K562 (cell line): ENCODE results near the gene KBTBD4. TPM values are rescaled to one million over a fixed set of nuclear protein-coding genes. Genes with fewer than 3 reads are reported as not detected.
A peak's percentile ranks its signal among the peaks of the same experiment; 100 is the strongest.

Experiments
- ATAC-seq: fragments of 200-7000 bp; cut with Tn5 transposase; 3 replicates; pipeline ENCODE4 v1.9.1; 2020; ENCODE audit warnings: moderate library complexity
- BruUV-seq: library from RNA; stranded (reverse); fragments of 400-500 nt; replicated peaks from 2 replicates; lab custom pipeline; 2021; lab: Mats Ljungman, UMichigan
- CTCF ChIA-PET: fragments of 300-600 bp; formaldehyde crosslinking; extraction: SDS; loops from one replicate; lab custom pipeline; 2021; ENCODE audit warnings: low intra/inter-chr PET ratio; lab: Yijun Ruan, JAX
- POLR2A ChIA-PET: fragments of 300-600, 350-650 bp; sonication (Branson Sonifier 250); formaldehyde crosslinking; extraction: SDS; loops from one replicate; lab custom pipeline; 2021; ENCODE audit warnings: antibody characterized with exemption, inconsistent platforms; lab: Yijun Ruan, JAX
- DNase-seq, 4 experiments: peaks; one replicate each; pipeline versions ENCODE4 v3.0.0 to v3.0.0-alpha.2; 2011 to 2018; ENCODE audit warnings: low spot score in 3 of 4, mixed read lengths in 3 of 4; ENCODE audit errors: extremely low read depth in 1 of 4
- FAIRE-seq: peaks from 2 replicates; lab custom pipeline; 2011; peaks lifted over from hg19 to GRCh38; lab: Jason Lieb, UNC
- H2AFZ ChIP-seq: 2 replicates; pipeline ENCODE4 v1.6.0; 2011; ENCODE audit warnings: low read depth, low read length, control low read depth, inconsistent platforms
- H3K27ac ChIP-seq: fragments of 200-600 bp; 3 replicates; pipeline ENCODE4 v1.8.0; 2011; ENCODE audit warnings: low read depth, mild to moderate bottlenecking, control low read depth, inconsistent platforms, low read length, moderate library complexity, mixed read lengths; ENCODE audit errors: extremely low read depth
- H3K27me3 ChIP-seq, 2 experiments: fragments of 300-600 bp in 1 of 2; 2 replicates in 1 of 2; 3 replicates in 1 of 2; pipeline versions ENCODE4 v1.6.0 to v1.8.0; 2011; ENCODE audit warnings: inconsistent platforms in 2 of 2, low read length in 2 of 2, mild to moderate bottlenecking in 1 of 2, mixed read lengths in 1 of 2, moderate library complexity in 1 of 2; ENCODE audit not compliant: control insufficient read depth in 2 of 2, insufficient read depth in 2 of 2
- H3K36me3 ChIP-seq: fragments of 300-600 bp; 3 replicates; pipeline ENCODE4 v1.8.0; 2011; ENCODE audit warnings: mild to moderate bottlenecking, low read length, inconsistent platforms; ENCODE audit not compliant: control insufficient read depth, insufficient read depth
- H3K4me1 ChIP-seq, 2 experiments: fragments of 200-600 bp in 1 of 2; replicated peaks in 1 of 2; 2 replicates in 1 of 2; 3 replicates in 1 of 2; pipeline versions ENCODE4 v1.5.1 to v1.8.0; 2011; ENCODE audit warnings: inconsistent platforms in 2 of 2, low read length in 2 of 2, mild to moderate bottlenecking in 1 of 2, mixed read lengths in 1 of 2, moderate library complexity in 1 of 2; ENCODE audit not compliant: control insufficient read depth in 2 of 2, insufficient read depth in 2 of 2
- H3K4me2 ChIP-seq: 2 replicates; pipeline ENCODE4 v1.6.1; 2011; ENCODE audit warnings: low read length, control low read depth, inconsistent platforms, mixed read lengths; ENCODE audit not compliant: insufficient read depth
- H3K4me3 ChIP-seq: fragments of 200-600 bp; sonication (generic), shearing (Covaris generic); 2 replicates; pipeline ENCODE4 v1.5.1; 2016; ENCODE audit warnings: control low read depth, inconsistent platforms
- H3K79me2 ChIP-seq: fragments of 200-600 bp; 3 replicates; pipeline ENCODE4 v1.8.0; 2011; ENCODE audit warnings: low read length, inconsistent platforms; ENCODE audit not compliant: control insufficient read depth, insufficient read depth
- H3K9ac ChIP-seq, 2 experiments: 2 replicates each; pipeline versions ENCODE4 v1.6.0 to v1.6.1; 2011; ENCODE audit warnings: low read depth in 2 of 2, low read length in 2 of 2, control low read depth in 1 of 2, inconsistent platforms in 1 of 2, mild to moderate bottlenecking in 1 of 2, mixed read lengths in 1 of 2; ENCODE audit not compliant: insufficient read depth in 1 of 2
- H3K9me1 ChIP-seq: one replicate; pipeline ENCODE4 v1.6.0; 2011; ENCODE audit warnings: inconsistent platforms, mild to moderate bottlenecking, low read length, moderate library complexity; ENCODE audit not compliant: control insufficient read depth, insufficient read depth
- H3K9me3 ChIP-seq: replicated peaks from 2 replicates; pipeline ENCODE4 v1.5.1; 2011; ENCODE audit warnings: low read depth, low read length, inconsistent platforms; ENCODE audit not compliant: control insufficient read depth, insufficient read depth
- H4K20me1 ChIP-seq: replicated peaks from 2 replicates; pipeline ENCODE4 v1.6.1; 2011; ENCODE audit warnings: low read length, inconsistent platforms, mixed read lengths; ENCODE audit not compliant: control insufficient read depth, insufficient read depth
- ATF7 ChIP-seq: fragments of 450-650 bp; IDR thresholded peaks from 2 replicates; pipeline ENCODE4 v1.7.1; 2014; ENCODE audit warnings: mild to moderate bottlenecking, moderate library complexity
- BMI1 ChIP-seq: fragments of 150-350 bp; IDR thresholded peaks from 2 replicates; pipeline ENCODE4 v1.6.1; 2014; ENCODE audit warnings: low read length
- CC2D1A ChIP-seq: fragments of 450-650 bp; IDR thresholded peaks from 2 replicates; pipeline ENCODE4 v1.6.1; 2017; ENCODE audit warnings: mild to moderate bottlenecking
- CHCHD3 ChIP-seq: fragments of 250-450 bp; sonication (Bioruptor Pico); IDR thresholded peaks from 2 replicates; pipeline ENCODE4 v2.1.2; 2022; ENCODE audit warnings: mild to moderate bottlenecking
- CTBP1 ChIP-seq: fragments of 450-650 bp; IDR thresholded peaks from 2 replicates; pipeline ENCODE4 v1.6.1; 2016; ENCODE audit warnings: borderline replicate concordance
- EGR1 ChIP-seq: fragments of 450-650 bp; conservative IDR thresholded peaks from 2 replicates; pipeline ENCODE4 v1.6.1; 2017; ENCODE audit warnings: mild to moderate bottlenecking
- ESRRA ChIP-seq: fragments of 450-650 bp; IDR thresholded peaks from 2 replicates; pipeline ENCODE4 v1.6.1; 2014; ENCODE audit warnings: low read depth, mild to moderate bottlenecking, moderate library complexity, borderline replicate concordance
- HDAC2 ChIP-seq: fragments of 450-650 bp; IDR thresholded peaks from 2 replicates; pipeline ENCODE4 v1.6.1; 2016; ENCODE audit warnings: mild to moderate bottlenecking
- HDGF ChIP-seq: fragments of 450-650 bp; IDR thresholded peaks from 2 replicates; pipeline ENCODE4 v1.6.1; 2016
- HNRNPH1 ChIP-seq: fragments of 200-400 bp; formaldehyde crosslinking; optimal IDR thresholded peaks from 2 replicates; pipeline ENCODE3; 2017; ENCODE audit warnings: low read depth, mild to moderate bottlenecking, low read length, moderate library complexity
- MTF1 ChIP-seq: fragments of 250-450 bp; sonication (Bioruptor Pico); IDR thresholded peaks from 2 replicates; pipeline ENCODE4 v1.9.0; 2021; ENCODE audit warnings: moderate library complexity, mild to moderate bottlenecking, inconsistent platforms, borderline replicate concordance
- POLR2G ChIP-seq: fragments of 200-400 bp; formaldehyde crosslinking; IDR thresholded peaks from 2 replicates; pipeline ENCODE4 v1.6.1; 2017; ENCODE audit warnings: low read depth, mild to moderate bottlenecking, antibody characterized with exemption, low read length, moderate library complexity
- POLR3A ChIP-seq: IDR thresholded peaks from 2 replicates; pipeline ENCODE4 v1.6.1; 2011; ENCODE audit warnings: borderline replicate concordance, mild to moderate bottlenecking, moderate library complexity; ENCODE audit not compliant: insufficient read length, insufficient read depth; ENCODE audit errors: extremely low read depth
- RBM22 ChIP-seq: fragments of 200-400 bp; formaldehyde crosslinking; IDR thresholded peaks from 2 replicates; pipeline ENCODE4 v1.6.1; 2018; ENCODE audit warnings: low read length, low read depth; ENCODE audit not compliant: poor library complexity, severe bottlenecking
- RFX7 ChIP-seq: fragments of 250-450 bp; sonication (Bioruptor Pico); IDR thresholded peaks from 2 replicates; pipeline ENCODE4 v1.5.1; 2021; ENCODE audit warnings: mild to moderate bottlenecking
- TARDBP ChIP-seq: fragments of 450-650 bp; IDR thresholded peaks from 2 replicates; pipeline ENCODE4 v1.6.1; 2016
- TCF15 ChIP-seq: fragments of 250-450 bp; sonication (Bioruptor Pico); IDR thresholded peaks from 2 replicates; pipeline ENCODE4 v1.8.0; 2022; ENCODE audit warnings: moderate library complexity, mild to moderate bottlenecking, inconsistent platforms
- TFE3 ChIP-seq: fragments of 450-650 bp; formaldehyde crosslinking; IDR thresholded peaks from 2 replicates; pipeline ENCODE4 v1.4.0; 2020; ENCODE audit warnings: mild to moderate bottlenecking, mixed read lengths
- ZBTB1 ChIP-seq: sonication (generic); formaldehyde crosslinking; IDR thresholded peaks from 2 replicates; pipeline ENCODE4 v1.8.1; 2023; ENCODE audit warnings: missing genetic modification reagents, low read depth, mild to moderate bottlenecking, borderline replicate concordance
- ZBTB7A ChIP-seq: IDR thresholded peaks from 2 replicates; pipeline ENCODE4 v1.6.1; 2011; ENCODE audit warnings: low read depth, mild to moderate bottlenecking, low read length, moderate library complexity, borderline replicate concordance; ENCODE audit not compliant: control insufficient read depth
- ZC3H8 ChIP-seq: fragments of 450-650 bp; IDR thresholded peaks from 2 replicates; pipeline ENCODE4 v1.6.1; 2017
- ZNF324 ChIP-seq: fragments of 250-450 bp; sonication (Bioruptor Pico); IDR thresholded peaks from 2 replicates; pipeline ENCODE4 v1.4.0; 2020; ENCODE audit warnings: mild to moderate bottlenecking
- ZNF584 ChIP-seq: fragments of 200-800 bp; sonication (Bioruptor generic); IDR thresholded peaks from 2 replicates; pipeline ENCODE4 v1.6.1; 2016; ENCODE audit warnings: low read depth, mild to moderate bottlenecking, missing genetic modification characterization, missing compliant biosample characterization
- ZNF707 ChIP-seq: fragments of 250-450 bp; sonication (Bioruptor Pico); conservative IDR thresholded peaks from 2 replicates; pipeline ENCODE4 v1.8.0; 2022; ENCODE audit warnings: inconsistent platforms, mild to moderate bottlenecking, moderate library complexity
- WGBS: fragments of 100-300 bp; shearing (Covaris generic); methylation state at CpG from one replicate; pipeline ENCODE4 v1.1.6; 2016; ENCODE audit warnings: low coverage, mixed read lengths; ENCODE audit not compliant: insufficient coverage; ENCODE audit errors: missing lambda C conversion rate; 5-methylcytosine and 5-hydroxymethylcytosine counted together
- in situ Hi-C: fragments of 300-500 bp; cut with MboI; formaldehyde crosslinking; loops from 4 replicates; pipeline ENCODE4 v1.15.0; 2018; ENCODE audit warnings: inconsistent platforms, mixed read lengths
- intact Hi-C: fragments of 100-400 bp; cut with micrococcal nuclease; formaldehyde crosslinking; loops from 2 replicates; pipeline ENCODE4 v1.14.2; 2022
- polyA plus RNA-seq, 8 experiments: library from polyadenylated mRNA; depleted of rRNA in 4 of 8; stranded (reverse) in 5 of 8; unstranded in 3 of 8; fragments of >200 nt; fragmentation: Nextera tagmentation in 2 of 8; fragmentation: Illumina TruSeq in 1 of 8; extraction: Ambion mirVana in 2 of 8; extraction: Trizol in 1 of 8; gene quantifications; 2 replicates each; pipeline versions ENCODE4 v1.2.1 to v1.2.3, GENCODE V29; 2011 to 2014; ENCODE audit warnings: inconsistent platforms in 1 of 8, missing spikeins in 1 of 8
- total RNA-seq, 7 experiments: library from RNA; depleted of rRNA in 6 of 7; stranded (reverse); fragments of >200 nt in 6 of 7; fragmentation: Illumina TruSeq in 2 of 7; extraction: Trizol in 2 of 7; gene quantifications; 2 replicates each; pipeline versions ENCODE4 v1.2.1 to v1.2.3, GENCODE V29; 2011 to 2021; ENCODE audit warnings: low replicate concordance in 1 of 7

Gene KBTBD4
- total and polyA plus RNA-seq, 9 of the 15 experiments (the other 6 are each of a cell fraction or from before 2014, with no cell fraction given) = 7.0 to 33.9 (median 13.3) TPM

GRCh38 chr11:47609675-47610074 lies 30.9 kb upstream of the KBTBD4 start:
- Histone ChIP-seq H3K4me3 (no peak overlapping the region), H3K36me3 (no peaks in the 10 kb centered on the region), H4K20me1 (peaks cover 6% of the 10 kb centered on the region), H2AFZ (no peak overlapping the region), H3K4me2 (no peak overlapping the region), H3K9me1 (no peaks in the 10 kb centered on the region), H3K4me1 (peaks cover 4 to 15% of the 10 kb centered on the region in 2 experiments; a peak in 4 of 5 replicates), H3K27me3 (peaks cover 9 to 10% of the 10 kb centered on the region in 2 experiments; a peak in 2 of 5 replicates), H3K79me2 (no peaks in the 10 kb centered on the region), H3K9me3 (no peaks in the 10 kb centered on the region), H3K27ac (no peak overlapping the region), H3K9ac (no peak overlapping the region)
- FAIRE-seq (no peak), DNase-seq (peak in 2 of 4 experiments; percentile 52 to 54), ATAC-seq (peak; percentile 22)
- ChIA-PET POLR2A (interaction anchor here (0.8 to 1.6 kb wide), 2 partner anchors 10 to 207 kb away, joined by 3 to 4 read pairs; no protein-coding TSS in a partner anchor), CTCF (interaction anchor here (0.5 kb wide), 1 partner anchor 384 kb away, joined by 3 read pairs; no protein-coding TSS in a partner anchor)
- in situ Hi-C loops = no loop called here
- BruUV-seq = no TSS peak
- intact Hi-C loops = loop anchor here (10.0 kb wide), 2 partner anchors 125 to 235 kb away; partner anchors contain the start of gene SPI1
- WGBS = 0% methylated on average over 3 of the region's 3 CpGs
- TF ChIP-seq CHCHD3 (CRISPR knock-in tag) = no peak
- no peak for TF ChIP-seq POLR2G
- TF ChIP-seq POLR3A = no peak
- peak; percentile 69; the same call in 1 of the 2 replicates for TF ChIP-seq HDAC2
- TF ChIP-seq MTF1 (CRISPR knock-in tag) = no peak
- TF ChIP-seq BMI1 = no peak
- TF ChIP-seq ESRRA = no peak
- TF ChIP-seq TARDBP = no peak
- TF ChIP-seq HDGF = no peak
- no peak for TF ChIP-seq TFE3 (CRISPR knock-in tag)
- no peak for TF ChIP-seq ZC3H8
- TF ChIP-seq ZBTB1 (CRISPR knock-in tag) = no peak
- no peak for TF ChIP-seq TCF15 (CRISPR knock-in tag)
- peak; percentile 28; the same call in 1 of the 2 replicates for TF ChIP-seq CC2D1A
- TF ChIP-seq ZNF324 (CRISPR knock-in tag) = no peak
- no peak for TF ChIP-seq ZNF584 (CRISPR knock-in tag)
- TF ChIP-seq CTBP1 = peak; percentile 70; the same call in 1 of the 2 replicates
- TF ChIP-seq HNRNPH1 = no peak
- TF ChIP-seq RBM22 = no peak
- no peak for TF ChIP-seq ZBTB7A
- TF ChIP-seq ZNF707 = no peak
- TF ChIP-seq RFX7 = no peak
- 0 out of 2 replicates have a peak, but pooled peaks have one; percentile 23 for TF ChIP-seq EGR1
- no peak for TF ChIP-seq ATF7
